GM12872 (cell line): ENCODE measurements around the gene LMNB1.

Experiments
- TF ChIP-seq, protein P1 (sequence below): IDR thresholded peaks from 3 replicates; pipeline ENCODE4 v1.5.1; 2011; ENCODE audit warnings: low read depth, mild to moderate bottlenecking, low read length, moderate library complexity; ENCODE audit not compliant: insufficient read depth

The LMNB1 gene

GRCh38 chr5:126763371-126763770 lies 13.6 kb upstream of the LMNB1 start:
- TF ChIP-seq, protein P1, sequence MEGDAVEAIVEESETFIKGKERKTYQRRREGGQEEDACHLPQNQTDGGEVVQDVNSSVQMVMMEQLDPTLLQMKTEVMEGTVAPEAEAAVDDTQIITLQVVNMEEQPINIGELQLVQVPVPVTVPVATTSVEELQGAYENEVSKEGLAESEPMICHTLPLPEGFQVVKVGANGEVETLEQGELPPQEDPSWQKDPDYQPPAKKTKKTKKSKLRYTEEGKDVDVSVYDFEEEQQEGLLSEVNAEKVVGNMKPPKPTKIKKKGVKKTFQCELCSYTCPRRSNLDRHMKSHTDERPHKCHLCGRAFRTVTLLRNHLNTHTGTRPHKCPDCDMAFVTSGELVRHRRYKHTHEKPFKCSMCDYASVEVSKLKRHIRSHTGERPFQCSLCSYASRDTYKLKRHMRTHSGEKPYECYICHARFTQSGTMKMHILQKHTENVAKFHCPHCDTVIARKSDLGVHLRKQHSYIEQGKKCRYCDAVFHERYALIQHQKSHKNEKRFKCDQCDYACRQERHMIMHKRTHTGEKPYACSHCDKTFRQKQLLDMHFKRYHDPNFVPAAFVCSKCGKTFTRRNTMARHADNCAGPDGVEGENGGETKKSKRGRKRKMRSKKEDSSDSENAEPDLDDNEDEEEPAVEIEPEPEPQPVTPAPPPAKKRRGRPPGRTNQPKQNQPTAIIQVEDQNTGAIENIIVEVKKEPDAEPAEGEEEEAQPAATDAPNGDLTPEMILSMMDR: no peak

GRCh38 chr5:126769703-126770102 lies 7.2 kb upstream of the LMNB1 start:
- TF ChIP-seq, protein P1: no peak

DNA sequence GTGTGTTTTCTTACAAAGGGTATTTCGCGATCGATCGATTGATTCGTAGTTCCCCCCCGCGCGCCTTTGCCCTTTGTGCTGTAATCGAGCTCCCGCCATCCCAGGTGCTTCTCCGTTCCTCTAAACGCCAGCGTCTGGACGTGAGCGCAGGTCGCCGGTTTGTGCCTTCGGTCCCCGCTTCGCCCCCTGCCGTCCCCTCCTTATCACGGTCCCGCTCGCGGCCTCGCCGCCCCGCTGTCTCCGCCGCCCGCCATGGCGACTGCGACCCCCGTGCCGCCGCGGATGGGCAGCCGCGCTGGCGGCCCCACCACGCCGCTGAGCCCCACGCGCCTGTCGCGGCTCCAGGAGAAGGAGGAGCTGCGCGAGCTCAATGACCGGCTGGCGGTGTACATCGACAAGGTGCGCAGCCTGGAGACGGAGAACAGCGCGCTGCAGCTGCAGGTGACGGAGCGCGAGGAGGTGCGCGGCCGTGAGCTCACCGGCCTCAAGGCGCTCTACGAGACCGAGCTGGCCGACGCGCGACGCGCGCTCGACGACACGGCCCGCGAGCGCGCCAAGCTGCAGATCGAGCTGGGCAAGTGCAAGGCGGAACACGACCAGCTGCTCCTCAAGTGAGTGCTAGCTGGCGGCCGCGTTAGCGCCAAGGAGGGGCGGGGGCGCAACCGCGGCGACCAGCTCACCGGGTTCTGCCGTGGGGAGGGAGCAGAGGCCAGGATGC lies 480 bp downstream of the LMNB1 start:
- TF ChIP-seq, protein P1: 0 out of 3 replicates have a peak, but pooled peaks have one; percentile 17

- TF ChIP-seq, protein P1: no peak
Measured at GRCh38 chr5:126777975-126778674, 1.2 kb downstream of the LMNB1 start.

- TF ChIP-seq, protein P1: no peak
Measured at GRCh38 chr5:126778675-126779403, 1.9 kb downstream of the LMNB1 start.

DNA sequence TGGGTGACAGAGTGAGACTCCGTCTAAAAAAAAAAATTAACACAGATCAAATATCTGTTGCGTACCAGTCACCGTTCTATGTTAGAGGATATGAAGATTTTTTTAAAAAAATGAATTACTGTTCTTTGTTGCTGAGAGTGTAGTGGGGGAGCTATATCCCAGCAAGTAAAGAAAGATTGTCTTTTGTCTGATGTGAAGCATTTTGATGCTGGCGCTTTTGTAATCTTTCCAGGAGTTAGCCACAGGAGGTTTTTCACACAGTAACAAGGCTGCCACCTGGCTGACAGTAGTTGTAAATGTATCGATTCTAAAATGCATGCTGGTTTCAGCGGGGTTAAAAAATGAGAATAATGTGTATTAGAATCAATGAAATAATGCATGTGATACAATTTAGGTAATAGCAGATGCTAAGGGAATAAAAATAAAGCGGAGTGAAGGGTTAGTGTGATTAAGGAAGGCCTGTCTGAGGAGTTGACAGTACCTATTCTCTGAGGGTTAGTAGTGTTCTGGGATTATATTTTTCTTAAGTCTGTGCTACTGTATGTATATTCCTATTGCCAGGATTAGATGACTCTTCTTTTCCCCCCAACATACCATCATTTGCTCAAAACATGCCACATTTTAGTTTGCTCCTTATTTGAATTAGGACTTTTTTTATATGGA lies 3.4 kb downstream of the LMNB1 start:
- TF ChIP-seq, protein P1: peak; percentile 51

DNA sequence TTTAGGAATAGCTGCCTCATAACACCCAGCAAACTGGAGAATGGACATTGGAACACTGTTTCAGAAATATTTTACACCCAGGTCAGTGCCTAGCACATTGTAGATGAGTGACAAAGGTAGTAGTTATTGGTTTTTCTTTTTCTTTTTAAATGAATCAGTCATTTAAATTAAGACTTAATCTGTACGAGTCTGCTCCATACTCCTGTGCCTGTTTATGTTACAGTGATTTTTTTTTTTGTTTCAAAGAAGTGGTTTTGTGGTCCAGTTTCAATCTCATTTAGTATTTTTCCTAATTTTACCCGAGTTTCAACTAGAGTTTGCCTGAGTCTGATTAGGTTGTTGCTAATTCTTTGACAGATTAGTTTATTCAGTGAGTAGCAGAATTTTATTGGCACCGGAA lies 16.2 kb downstream of the LMNB1 start:
- TF ChIP-seq, protein P1: no peak
